Measurements from ENCODE around the gene MAML2.

DNA sequence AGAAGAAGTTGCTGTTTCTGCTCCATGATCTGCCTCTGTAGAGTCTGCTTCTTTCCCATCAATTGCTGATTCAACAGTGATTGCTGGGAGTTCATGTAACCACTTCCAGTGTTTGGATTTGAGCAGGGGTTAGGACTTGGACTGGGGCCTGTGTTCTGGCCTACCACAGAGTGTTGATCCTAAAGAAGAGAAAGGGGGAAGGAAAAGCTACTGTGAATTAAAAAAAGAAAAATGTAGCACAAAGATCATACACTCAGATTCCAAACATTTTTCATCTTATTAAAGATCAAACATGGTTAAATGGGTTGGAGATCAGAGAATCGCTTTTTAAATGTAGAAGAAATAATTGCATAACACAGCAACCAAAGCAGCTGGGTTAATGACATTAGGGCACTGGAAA is 351.4 kb downstream of the MAML2 start:
- TF ChIP-seq, protein P1, sequence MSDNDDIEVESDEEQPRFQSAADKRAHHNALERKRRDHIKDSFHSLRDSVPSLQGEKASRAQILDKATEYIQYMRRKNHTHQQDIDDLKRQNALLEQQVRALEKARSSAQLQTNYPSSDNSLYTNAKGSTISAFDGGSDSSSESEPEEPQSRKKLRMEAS (CRISPR knock-in tag; IDR thresholded peaks at IDR 0.05): no peak
- TF ChIP-seq, protein P2, sequence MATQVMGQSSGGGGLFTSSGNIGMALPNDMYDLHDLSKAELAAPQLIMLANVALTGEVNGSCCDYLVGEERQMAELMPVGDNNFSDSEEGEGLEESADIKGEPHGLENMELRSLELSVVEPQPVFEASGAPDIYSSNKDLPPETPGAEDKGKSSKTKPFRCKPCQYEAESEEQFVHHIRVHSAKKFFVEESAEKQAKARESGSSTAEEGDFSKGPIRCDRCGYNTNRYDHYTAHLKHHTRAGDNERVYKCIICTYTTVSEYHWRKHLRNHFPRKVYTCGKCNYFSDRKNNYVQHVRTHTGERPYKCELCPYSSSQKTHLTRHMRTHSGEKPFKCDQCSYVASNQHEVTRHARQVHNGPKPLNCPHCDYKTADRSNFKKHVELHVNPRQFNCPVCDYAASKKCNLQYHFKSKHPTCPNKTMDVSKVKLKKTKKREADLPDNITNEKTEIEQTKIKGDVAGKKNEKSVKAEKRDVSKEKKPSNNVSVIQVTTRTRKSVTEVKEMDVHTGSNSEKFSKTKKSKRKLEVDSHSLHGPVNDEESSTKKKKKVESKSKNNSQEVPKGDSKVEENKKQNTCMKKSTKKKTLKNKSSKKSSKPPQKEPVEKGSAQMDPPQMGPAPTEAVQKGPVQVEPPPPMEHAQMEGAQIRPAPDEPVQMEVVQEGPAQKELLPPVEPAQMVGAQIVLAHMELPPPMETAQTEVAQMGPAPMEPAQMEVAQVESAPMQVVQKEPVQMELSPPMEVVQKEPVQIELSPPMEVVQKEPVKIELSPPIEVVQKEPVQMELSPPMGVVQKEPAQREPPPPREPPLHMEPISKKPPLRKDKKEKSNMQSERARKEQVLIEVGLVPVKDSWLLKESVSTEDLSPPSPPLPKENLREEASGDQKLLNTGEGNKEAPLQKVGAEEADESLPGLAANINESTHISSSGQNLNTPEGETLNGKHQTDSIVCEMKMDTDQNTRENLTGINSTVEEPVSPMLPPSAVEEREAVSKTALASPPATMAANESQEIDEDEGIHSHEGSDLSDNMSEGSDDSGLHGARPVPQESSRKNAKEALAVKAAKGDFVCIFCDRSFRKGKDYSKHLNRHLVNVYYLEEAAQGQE (IDR thresholded peaks at IDR 0.05; ENCODE audit: borderline replicate concordance): no peak
- TF ChIP-seq, protein P2 (CRISPR knock-in tag; IDR thresholded peaks at IDR 0.05; ENCODE audit: low read depth): no peak
- TF ChIP-seq, protein P3, sequence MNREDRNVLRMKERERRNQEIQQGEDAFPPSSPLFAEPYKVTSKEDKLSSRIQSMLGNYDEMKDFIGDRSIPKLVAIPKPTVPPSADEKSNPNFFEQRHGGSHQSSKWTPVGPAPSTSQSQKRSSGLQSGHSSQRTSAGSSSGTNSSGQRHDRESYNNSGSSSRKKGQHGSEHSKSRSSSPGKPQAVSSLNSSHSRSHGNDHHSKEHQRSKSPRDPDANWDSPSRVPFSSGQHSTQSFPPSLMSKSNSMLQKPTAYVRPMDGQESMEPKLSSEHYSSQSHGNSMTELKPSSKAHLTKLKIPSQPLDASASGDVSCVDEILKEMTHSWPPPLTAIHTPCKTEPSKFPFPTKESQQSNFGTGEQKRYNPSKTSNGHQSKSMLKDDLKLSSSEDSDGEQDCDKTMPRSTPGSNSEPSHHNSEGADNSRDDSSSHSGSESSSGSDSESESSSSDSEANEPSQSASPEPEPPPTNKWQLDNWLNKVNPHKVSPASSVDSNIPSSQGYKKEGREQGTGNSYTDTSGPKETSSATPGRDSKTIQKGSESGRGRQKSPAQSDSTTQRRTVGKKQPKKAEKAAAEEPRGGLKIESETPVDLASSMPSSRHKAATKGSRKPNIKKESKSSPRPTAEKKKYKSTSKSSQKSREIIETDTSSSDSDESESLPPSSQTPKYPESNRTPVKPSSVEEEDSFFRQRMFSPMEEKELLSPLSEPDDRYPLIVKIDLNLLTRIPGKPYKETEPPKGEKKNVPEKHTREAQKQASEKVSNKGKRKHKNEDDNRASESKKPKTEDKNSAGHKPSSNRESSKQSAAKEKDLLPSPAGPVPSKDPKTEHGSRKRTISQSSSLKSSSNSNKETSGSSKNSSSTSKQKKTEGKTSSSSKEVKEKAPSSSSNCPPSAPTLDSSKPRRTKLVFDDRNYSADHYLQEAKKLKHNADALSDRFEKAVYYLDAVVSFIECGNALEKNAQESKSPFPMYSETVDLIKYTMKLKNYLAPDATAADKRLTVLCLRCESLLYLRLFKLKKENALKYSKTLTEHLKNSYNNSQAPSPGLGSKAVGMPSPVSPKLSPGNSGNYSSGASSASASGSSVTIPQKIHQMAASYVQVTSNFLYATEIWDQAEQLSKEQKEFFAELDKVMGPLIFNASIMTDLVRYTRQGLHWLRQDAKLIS (CRISPR knock-in tag; IDR thresholded peaks at IDR 0.05): no peak
- TF ChIP-seq, protein P4, sequence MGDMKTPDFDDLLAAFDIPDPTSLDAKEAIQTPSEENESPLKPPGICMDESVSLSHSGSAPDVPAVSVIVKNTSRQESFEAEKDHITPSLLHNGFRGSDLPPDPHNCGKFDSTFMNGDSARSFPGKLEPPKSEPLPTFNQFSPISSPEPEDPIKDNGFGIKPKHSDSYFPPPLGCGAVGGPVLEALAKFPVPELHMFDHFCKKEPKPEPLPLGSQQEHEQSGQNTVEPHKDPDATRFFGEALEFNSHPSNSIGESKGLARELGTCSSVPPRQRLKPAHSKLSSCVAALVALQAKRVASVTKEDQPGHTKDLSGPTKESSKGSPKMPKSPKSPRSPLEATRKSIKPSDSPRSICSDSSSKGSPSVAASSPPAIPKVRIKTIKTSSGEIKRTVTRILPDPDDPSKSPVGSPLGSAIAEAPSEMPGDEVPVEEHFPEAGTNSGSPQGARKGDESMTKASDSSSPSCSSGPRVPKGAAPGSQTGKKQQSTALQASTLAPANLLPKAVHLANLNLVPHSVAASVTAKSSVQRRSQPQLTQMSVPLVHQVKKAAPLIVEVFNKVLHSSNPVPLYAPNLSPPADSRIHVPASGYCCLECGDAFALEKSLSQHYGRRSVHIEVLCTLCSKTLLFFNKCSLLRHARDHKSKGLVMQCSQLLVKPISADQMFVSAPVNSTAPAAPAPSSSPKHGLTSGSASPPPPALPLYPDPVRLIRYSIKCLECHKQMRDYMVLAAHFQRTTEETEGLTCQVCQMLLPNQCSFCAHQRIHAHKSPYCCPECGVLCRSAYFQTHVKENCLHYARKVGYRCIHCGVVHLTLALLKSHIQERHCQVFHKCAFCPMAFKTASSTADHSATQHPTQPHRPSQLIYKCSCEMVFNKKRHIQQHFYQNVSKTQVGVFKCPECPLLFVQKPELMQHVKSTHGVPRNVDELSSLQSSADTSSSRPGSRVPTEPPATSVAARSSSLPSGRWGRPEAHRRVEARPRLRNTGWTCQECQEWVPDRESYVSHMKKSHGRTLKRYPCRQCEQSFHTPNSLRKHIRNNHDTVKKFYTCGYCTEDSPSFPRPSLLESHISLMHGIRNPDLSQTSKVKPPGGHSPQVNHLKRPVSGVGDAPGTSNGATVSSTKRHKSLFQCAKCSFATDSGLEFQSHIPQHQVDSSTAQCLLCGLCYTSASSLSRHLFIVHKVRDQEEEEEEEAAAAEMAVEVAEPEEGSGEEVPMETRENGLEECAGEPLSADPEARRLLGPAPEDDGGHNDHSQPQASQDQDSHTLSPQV (IDR thresholded peaks at IDR 0.05): no peak
- TF ChIP-seq EP300 (IDR thresholded peaks at IDR 0.05; ENCODE audit: low read length): no peak

Data from K562 (cell line).